Activated CD4-positive, alpha-beta T cell treated with anti-CD3 and anti-CD28 coated beads, Interleukin-2, amount 10 ng/mL, durations not matched to agents 7 days and 5 days (primary cell): ENCODE measurements around the gene NELFCD. TPM values are rescaled to one million over a fixed set of nuclear protein-coding genes. Genes with fewer than 3 reads are reported as not detected.
"Not testable (repeated sequence)": the region's sequence is repeated elsewhere in the genome, so short reads cannot be mapped to it uniquely, and the experiment has no call there.

Source experiments
- CTCF ChIA-PET: fragments of 350-600 bp; sonication (Branson Sonifier 250); formaldehyde crosslinking; loops from one replicate; lab custom pipeline; 2021; ENCODE audit warnings: antibody characterized with exemption; lab: Charles Lee
- POLR2A ChIA-PET: fragments of 350-600 bp; sonication (Branson Sonifier 250); formaldehyde crosslinking; loops from one replicate; lab custom pipeline; 2021; ENCODE audit warnings: antibody characterized with exemption; lab: Charles Lee
- DNase-seq: peaks from one replicate; pipeline ENCODE4 v3.0.0-alpha.2; 2020
- H3K27ac Mint-ChIP-seq: one replicate; pipeline ENCODE4 v1.8.0; 2021; ENCODE audit warnings: mild to moderate bottlenecking, moderate library complexity, mixed read lengths
- H3K27me3 Mint-ChIP-seq: one replicate; pipeline ENCODE4 v1.8.0; 2021; ENCODE audit warnings: mixed read lengths
- H3K36me3 Mint-ChIP-seq: one replicate; pipeline ENCODE4 v1.8.0; 2021; ENCODE audit warnings: low read depth, mixed read lengths
- H3K4me1 Mint-ChIP-seq: one replicate; pipeline ENCODE4 v1.8.0; 2021; ENCODE audit warnings: mixed read lengths
- H3K4me3 Mint-ChIP-seq: one replicate; pipeline ENCODE4 v1.8.0; 2021; ENCODE audit warnings: mild to moderate bottlenecking, moderate library complexity, mixed read lengths
- H3K9me3 Mint-ChIP-seq: one replicate; pipeline ENCODE4 v1.8.0; 2021; ENCODE audit warnings: mixed read lengths
- total RNA-seq, 2 experiments: library from RNA; stranded (reverse); gene quantifications; one replicate each; pipeline ENCODE4 v1.2.3, GENCODE V29; 2021

Gene NELFCD
- total RNA-seq, 2 experiments from 2014 or later: 90.1 to 98.2 TPM

DNA sequence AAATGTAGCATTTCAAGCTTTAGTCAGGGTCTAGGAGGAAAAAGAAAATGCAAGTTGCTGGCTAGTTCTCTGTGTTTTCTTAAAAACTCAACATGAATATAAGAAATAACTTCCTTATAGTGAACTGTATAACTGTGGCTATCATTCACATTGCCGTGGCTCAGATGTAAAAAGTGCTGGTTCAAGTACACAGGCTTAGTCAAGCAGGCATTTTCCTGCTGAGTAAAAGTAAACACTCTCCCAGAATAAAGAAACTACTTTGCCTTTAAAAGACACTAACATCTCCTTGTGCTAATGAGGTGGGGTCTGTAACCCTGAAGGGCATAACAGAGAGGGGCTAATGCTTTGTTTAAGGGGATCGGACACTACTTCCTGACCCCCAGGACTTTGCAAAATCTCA, 47.8 kb downstream of the NELFCD start:
- Mint-ChIP-seq H3K4me3 (peak overlapping the region; percentile 52), H3K27me3 (no peaks in the 10 kb centered on the region), H3K9me3 (no peaks in the 10 kb centered on the region), H3K27ac (no peak overlapping the region), H3K4me1 (peaks cover 61% of the 10 kb centered on the region), H3K36me3 (peaks cover 72% of the 10 kb centered on the region)
- ChIA-PET POLR2A (no interaction called here), CTCF (interaction anchor here (1.1 kb wide), 1 partner anchor 12 kb away, joined by 3 read pairs; no protein-coding TSS in a partner anchor)
- DNase-seq: no peak

GRCh38 chr20:59030911-59031563, 50.0 kb downstream of the NELFCD start:
- ChIA-PET CTCF (interaction anchor here (0.9 to 2.4 kb wide), 6 partner anchors 10 to 48 kb away, joined by 3 to 16 read pairs (median 4); partner anchors contain the start of gene PRELID3B), POLR2A (interaction anchor here (0.6 kb wide), 1 partner anchor 379 kb away, joined by 3 read pairs; no protein-coding TSS in a partner anchor)
- Mint-ChIP-seq H3K9me3 (no peaks in the 10 kb centered on the region), H3K36me3 (peaks cover 75% of the 10 kb centered on the region), H3K27me3 (no peaks in the 10 kb centered on the region), H3K27ac (peak overlapping the region; percentile 91), H3K4me1 (peaks cover 66% of the 10 kb centered on the region), H3K4me3 (peak overlapping the region; percentile 91)
- DNase-seq: no peak

DNA sequence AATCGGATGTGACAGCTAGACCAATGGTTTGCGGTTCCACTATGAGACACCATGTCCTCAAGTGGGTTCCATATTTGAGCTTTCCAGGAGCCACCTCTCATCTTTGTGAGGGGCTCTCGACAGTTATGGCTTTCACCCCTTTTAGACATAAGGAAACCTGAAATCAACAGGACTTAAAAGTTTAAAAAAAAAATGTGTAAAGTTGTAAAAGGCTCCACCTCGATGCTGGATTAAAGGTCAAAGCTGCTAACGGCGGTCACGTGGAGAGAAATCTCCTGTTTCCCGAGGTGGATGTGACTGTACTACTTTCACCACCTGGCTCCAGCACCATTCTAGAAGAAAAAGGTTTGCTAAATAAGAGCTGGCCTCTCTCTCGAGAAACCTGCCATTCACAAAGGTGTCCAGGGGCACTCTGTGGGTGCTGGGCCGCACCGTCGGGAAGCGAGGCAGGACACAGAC, 50.5 kb downstream of the NELFCD start:
- Mint-ChIP-seq H3K27me3 (no peaks in the 10 kb centered on the region), H3K27ac (peak overlapping the region; percentile 91), H3K4me1 (peaks cover 71% of the 10 kb centered on the region), H3K36me3 (peaks cover 75% of the 10 kb centered on the region), H3K9me3 (no peaks in the 10 kb centered on the region), H3K4me3 (peak overlapping the region; percentile 91)
- CTCF ChIA-PET: interaction anchor here (0.9 to 2.4 kb wide), 6 partner anchors 10 to 49 kb away, joined by 3 to 16 read pairs (median 4); partner anchors contain the start of gene PRELID3B
- POLR2A ChIA-PET: interaction anchor here (0.6 kb wide), 2 partner anchors 13 to 379 kb away, joined by 3 to 4 read pairs; no protein-coding TSS in a partner anchor
- DNase-seq: no peak

DNA sequence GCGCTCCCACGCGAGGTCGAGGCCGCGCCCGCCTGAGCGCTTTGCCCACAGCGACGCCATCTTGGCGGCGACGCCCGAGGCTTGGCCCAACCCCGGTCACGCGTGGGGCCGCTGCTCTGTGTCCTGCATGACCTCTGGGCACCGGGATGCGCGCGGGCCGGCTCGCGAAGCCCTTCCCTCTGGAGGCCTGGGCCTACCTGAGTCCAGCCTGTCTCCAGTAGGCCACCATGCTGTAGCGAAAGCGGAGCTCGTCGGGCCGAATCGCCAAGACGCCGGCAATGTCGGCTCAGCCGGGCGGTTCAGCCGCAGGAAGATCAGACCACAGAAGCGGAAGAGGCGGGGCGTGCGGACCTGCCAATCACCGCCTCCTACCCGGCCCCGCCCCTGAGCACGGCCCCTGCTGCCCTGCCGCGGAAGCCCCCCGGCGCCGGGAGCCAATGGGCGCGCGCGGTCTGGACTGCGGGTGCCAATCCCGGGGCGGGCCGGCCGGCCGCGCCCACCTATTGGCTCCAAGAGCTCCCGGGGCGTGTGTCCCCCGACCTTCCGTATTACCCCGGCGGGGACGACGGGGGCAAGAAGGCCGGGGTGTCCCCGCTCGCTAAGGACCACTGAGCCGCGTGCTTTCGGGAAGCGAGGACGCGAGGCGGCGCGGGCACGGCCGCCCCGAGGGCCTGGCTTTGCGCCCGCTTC, 51.1 kb downstream of the NELFCD start, which contains the start of gene ATP5F1E:
Gene ATP5F1E (minus strand): TSS at position 313 of the 690 bp plus-strand sequence. CDS start 84 bp downstream, at position 229.
- Mint-ChIP-seq H3K27me3 (no peaks in the 10 kb centered on the region), H3K4me3 (peak within 1 kb of the TSS; percentile 91), H3K4me1 (peaks cover 71% of the 10 kb centered on the region), H3K36me3 (peaks cover 75% of the 10 kb centered on the region), H3K27ac (peak within 1 kb of the TSS; percentile 91), H3K9me3 (no peaks in the 10 kb centered on the region)
- peak; percentile 95 for DNase-seq
- CTCF ChIA-PET: interaction anchor here (0.9 to 2.4 kb wide), 8 partner anchors 10 to 122 kb away, joined by 3 to 16 read pairs (median 3); partner anchors contain the start of gene PRELID3B
- POLR2A ChIA-PET: interaction anchor here (0.6 kb wide), 2 partner anchors 13 to 380 kb away, joined by 3 to 4 read pairs; no protein-coding TSS in a partner anchor

DNA sequence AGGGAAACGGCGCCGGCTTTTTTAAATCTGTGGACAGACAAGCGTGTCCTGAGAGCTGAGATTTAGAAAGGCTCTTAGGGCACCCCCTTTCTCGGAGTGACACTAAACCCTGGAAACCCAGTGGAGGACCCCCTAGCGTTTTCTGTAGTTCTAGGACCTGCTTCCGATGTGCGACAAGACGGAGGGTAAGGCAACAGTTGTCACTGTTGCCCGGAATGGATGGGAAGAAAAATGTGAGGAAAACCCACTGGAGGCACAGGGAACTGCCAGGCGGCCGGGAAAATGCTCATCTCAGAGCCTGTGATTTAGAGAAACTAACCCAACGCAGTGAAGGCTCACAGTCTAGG, 51.6 kb downstream of the NELFCD start:
- POLR2A ChIA-PET: interaction anchor here (0.7 kb wide), 1 partner anchor 174 kb away, joined by 3 read pairs; no protein-coding TSS in a partner anchor
- Mint-ChIP-seq H3K4me3 (peak overlapping the region; percentile 91), H3K36me3 (peaks cover 76% of the 10 kb centered on the region), H3K27ac (peak overlapping the region; percentile 90), H3K4me1 (peaks cover 71% of the 10 kb centered on the region), H3K27me3 (no peaks in the 10 kb centered on the region), H3K9me3 (no peaks in the 10 kb centered on the region)
- CTCF ChIA-PET: interaction anchor here (0.9 to 2.4 kb wide), 6 partner anchors 10 to 121 kb away, joined by 3 to 16 read pairs (median 3); partner anchors contain the start of gene PRELID3B
- DNase-seq: no peak

GRCh38 chr20:59033093-59033492, 52.0 kb downstream of the NELFCD start:
- Mint-ChIP-seq H3K27ac (peak overlapping the region; percentile 90), H3K4me1 (peaks cover 71% of the 10 kb centered on the region), H3K4me3 (peak overlapping the region; percentile 91), H3K9me3 (no peaks in the 10 kb centered on the region), H3K36me3 (peaks cover 76% of the 10 kb centered on the region), H3K27me3 (no peaks in the 10 kb centered on the region)
- ChIA-PET CTCF (interaction anchor here (1.2 to 2.4 kb wide), 2 partner anchors 9 to 174 kb away, joined by 4 to 16 read pairs; partner anchors contain the start of gene PRELID3B), POLR2A (interaction anchor here (0.7 kb wide), 1 partner anchor 174 kb away, joined by 3 read pairs; no protein-coding TSS in a partner anchor)
- DNase-seq: no peak

DNA sequence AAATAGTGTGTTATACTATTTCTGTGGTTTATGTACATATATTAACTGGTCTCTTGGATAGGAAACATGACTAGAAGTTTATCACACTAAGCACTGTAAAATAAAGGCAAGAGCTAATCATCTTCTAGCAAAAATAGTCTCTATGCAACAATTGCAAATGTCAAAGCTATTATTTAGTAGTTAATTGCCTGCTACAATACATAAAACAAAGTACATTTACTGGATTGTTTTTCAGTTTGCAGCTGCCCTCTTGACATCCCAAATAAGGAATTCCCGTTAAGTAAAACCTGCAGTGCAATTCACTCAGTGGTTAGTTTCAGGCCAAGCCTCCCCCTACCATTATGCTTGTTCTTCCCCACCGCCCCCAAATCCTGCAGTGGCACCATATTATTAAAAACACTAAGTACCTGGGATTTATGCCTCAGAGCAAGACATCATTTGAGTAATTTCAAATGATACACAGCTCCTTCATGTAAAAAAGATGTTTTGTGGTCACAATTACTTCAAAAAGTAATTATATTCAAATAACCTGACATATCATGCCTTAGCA, 52.6 kb downstream of the NELFCD start:
- Mint-ChIP-seq H3K36me3 (peaks cover 72% of the 10 kb centered on the region), H3K4me1 (peaks cover 67% of the 10 kb centered on the region), H3K9me3 (no peaks in the 10 kb centered on the region), H3K4me3 (peak overlapping the region; percentile 23), H3K27ac (no peak overlapping the region), H3K27me3 (no peaks in the 10 kb centered on the region)
- POLR2A ChIA-PET: interaction anchor here (0.7 kb wide), 1 partner anchor 173 kb away, joined by 3 read pairs; no protein-coding TSS in a partner anchor
- DNase-seq: no peak
- CTCF ChIA-PET: interaction anchor here (1.2 kb wide), 1 partner anchor 174 kb away, joined by 4 read pairs; no protein-coding TSS in a partner anchor

- CTCF ChIA-PET: no interaction called here
- Mint-ChIP-seq H3K36me3 (peaks cover 64% of the 10 kb centered on the region), H3K27ac (no peak overlapping the region), H3K9me3 (no peaks in the 10 kb centered on the region), H3K4me3 (no peak overlapping the region), H3K27me3 (no peaks in the 10 kb centered on the region), H3K4me1 (peaks cover 66% of the 10 kb centered on the region)
- DNase-seq: no peak
- POLR2A ChIA-PET: no interaction called here
Measured at GRCh38 chr20:59035381-59035780, 54.3 kb downstream of the NELFCD start.

DNA sequence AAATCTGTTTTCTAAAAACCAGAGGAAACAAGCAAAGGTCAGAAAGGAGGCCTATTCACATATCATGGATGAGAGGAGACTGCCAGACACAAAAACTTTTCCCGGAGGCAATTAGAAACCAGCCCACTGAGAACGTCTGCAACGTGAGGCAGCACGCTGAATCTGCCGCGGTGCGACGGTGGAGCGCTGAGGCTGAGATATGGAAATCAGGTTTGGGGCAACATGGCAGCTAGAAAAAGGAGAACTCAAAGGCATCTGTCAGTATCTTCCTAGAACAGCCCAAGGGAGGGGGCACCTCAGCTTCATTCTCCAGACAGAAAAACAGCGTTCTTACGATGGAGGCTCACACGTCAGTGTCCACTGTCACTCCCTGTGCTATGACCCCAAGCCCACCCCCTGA, 56.3 kb downstream of the NELFCD start:
- CTCF ChIA-PET: no interaction called here
- Mint-ChIP-seq H3K9me3 (no peaks in the 10 kb centered on the region), H3K4me3 (no peak overlapping the region), H3K27ac (peak overlapping the region; percentile 47), H3K4me1 (peaks cover 66% of the 10 kb centered on the region), H3K27me3 (no peaks in the 10 kb centered on the region), H3K36me3 (peaks cover 63% of the 10 kb centered on the region)
- POLR2A ChIA-PET: no interaction called here
- DNase-seq: no peak

- Mint-ChIP-seq H3K36me3 (peaks cover 52% of the 10 kb centered on the region), H3K27ac (peak overlapping the region; percentile 34)
- POLR2A ChIA-PET: no interaction called here
Measured at GRCh38 chr20:59039233-59039632, 58.2 kb downstream of the NELFCD start.

DNA sequence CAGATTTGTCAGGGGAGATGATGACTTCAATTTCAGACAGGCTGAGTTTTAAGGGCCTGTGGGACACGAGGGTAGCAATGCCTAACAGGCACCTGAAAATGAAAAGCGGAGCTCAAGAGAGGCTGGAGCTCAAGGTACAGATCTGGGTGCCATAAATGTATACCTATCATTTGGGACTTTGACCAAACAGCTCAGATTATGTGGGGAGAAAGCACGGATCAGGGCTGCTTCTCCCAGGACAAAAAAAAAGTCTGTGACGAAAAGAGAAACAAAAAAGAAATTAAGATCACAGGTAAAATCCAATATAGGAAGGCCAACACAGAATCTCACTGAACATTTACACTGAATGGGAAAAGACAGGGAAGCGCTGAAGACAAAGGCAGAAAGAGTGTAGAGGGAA, 59.6 kb downstream of the NELFCD start:
- no peaks in the 10 kb centered on the region for H3K9me3 Mint-ChIP-seq
- H3K4me3 Mint-ChIP-seq: peak overlapping the region; percentile 90
- DNase-seq: no peak
- no peaks in the 10 kb centered on the region for H3K27me3 Mint-ChIP-seq
- peaks cover 67% of the 10 kb centered on the region for H3K4me1 Mint-ChIP-seq
- ChIA-PET POLR2A (no interaction called here), CTCF (interaction anchor here (0.6 to 4.2 kb wide), 3 partner anchors 9 to 650 kb away, joined by 3 to 16 read pairs (median 4); partner anchors contain the start of gene ATP5F1E)
- peak overlapping the region; percentile 68 for H3K27ac Mint-ChIP-seq
- H3K36me3 Mint-ChIP-seq: peaks cover 40% of the 10 kb centered on the region

More at GRCh38 chr20:59039233-59039632, 58.2 kb downstream of the NELFCD start:
- Mint-ChIP-seq H3K4me3 (no peak overlapping the region), H3K27me3 (no peaks in the 10 kb centered on the region), H3K4me1 (peaks cover 71% of the 10 kb centered on the region), H3K9me3 (no peaks in the 10 kb centered on the region)
- CTCF ChIA-PET: interaction anchor here (0.6 kb wide), 1 partner anchor 57 kb away, joined by 3 read pairs; no protein-coding TSS in a partner anchor
- no peak for DNase-seq

GRCh38 chr20:59041487-59041886, 60.4 kb downstream of the NELFCD start:
- H3K36me3 Mint-ChIP-seq: peaks cover 33% of the 10 kb centered on the region
- ChIA-PET CTCF (interaction anchor here (4.2 kb wide), 1 partner anchor 10 kb away, joined by 16 read pairs; the partner anchor contains the start of gene ATP5F1E), POLR2A (interaction anchor here (0.5 kb wide), 1 partner anchor 122 kb away, joined by 3 read pairs; no protein-coding TSS in a partner anchor)
- DNase-seq, H3K27me3 Mint-ChIP-seq, H3K9me3 Mint-ChIP-seq, H3K27ac Mint-ChIP-seq: not testable (repeated sequence)
- H3K4me3 Mint-ChIP-seq: peak overlapping the region; percentile 90
- H3K4me1 Mint-ChIP-seq: peaks cover 59% of the 10 kb centered on the region
